GM12873 (cell line): ENCODE measurements around the gene TMEM219.

Experiments used
- TF ChIP-seq, protein P1 (sequence below): IDR thresholded peaks from 2 replicates; pipeline ENCODE4 v1.5.1; 2012; ENCODE audit warnings: low read depth, mild to moderate bottlenecking, moderate library complexity, low read length, control low read depth; ENCODE audit not compliant: insufficient read depth; ENCODE audit errors: missing control alignments

Gene TMEM219

DNA sequence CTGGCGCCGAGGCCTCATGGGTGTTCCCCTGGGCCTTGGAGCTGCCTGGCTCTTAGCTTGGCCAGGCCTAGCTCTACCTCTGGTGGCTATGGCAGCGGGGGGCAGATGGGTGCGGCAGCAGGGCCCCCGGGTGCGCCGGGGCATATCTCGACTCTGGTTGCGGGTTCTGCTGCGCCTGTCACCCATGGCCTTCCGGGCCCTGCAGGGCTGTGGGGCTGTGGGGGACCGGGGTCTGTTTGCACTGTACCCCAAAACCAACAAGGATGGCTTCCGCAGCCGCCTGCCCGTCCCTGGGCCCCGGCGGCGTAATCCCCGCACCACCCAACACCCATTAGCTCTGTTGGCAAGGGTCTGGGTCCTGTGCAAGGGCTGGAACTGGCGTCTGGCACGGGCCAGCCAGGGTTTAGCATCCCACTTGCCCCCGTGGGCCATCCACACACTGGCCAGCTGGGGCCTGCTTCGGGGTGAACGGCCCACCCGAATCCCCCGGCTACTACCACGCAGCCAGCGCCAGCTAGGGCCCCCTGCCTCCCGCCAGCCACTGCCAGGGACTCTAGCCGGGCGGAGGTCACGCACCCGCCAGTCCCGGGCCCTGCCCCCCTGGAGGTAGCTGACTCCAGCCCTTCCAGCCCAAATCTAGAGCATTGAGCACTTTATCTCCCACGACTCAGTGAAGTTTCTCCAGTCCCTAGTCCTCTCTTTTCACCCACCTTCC lies 25.6 kb downstream of the TMEM219 start:
- TF ChIP-seq, protein P1, sequence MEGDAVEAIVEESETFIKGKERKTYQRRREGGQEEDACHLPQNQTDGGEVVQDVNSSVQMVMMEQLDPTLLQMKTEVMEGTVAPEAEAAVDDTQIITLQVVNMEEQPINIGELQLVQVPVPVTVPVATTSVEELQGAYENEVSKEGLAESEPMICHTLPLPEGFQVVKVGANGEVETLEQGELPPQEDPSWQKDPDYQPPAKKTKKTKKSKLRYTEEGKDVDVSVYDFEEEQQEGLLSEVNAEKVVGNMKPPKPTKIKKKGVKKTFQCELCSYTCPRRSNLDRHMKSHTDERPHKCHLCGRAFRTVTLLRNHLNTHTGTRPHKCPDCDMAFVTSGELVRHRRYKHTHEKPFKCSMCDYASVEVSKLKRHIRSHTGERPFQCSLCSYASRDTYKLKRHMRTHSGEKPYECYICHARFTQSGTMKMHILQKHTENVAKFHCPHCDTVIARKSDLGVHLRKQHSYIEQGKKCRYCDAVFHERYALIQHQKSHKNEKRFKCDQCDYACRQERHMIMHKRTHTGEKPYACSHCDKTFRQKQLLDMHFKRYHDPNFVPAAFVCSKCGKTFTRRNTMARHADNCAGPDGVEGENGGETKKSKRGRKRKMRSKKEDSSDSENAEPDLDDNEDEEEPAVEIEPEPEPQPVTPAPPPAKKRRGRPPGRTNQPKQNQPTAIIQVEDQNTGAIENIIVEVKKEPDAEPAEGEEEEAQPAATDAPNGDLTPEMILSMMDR = no peak

DNA sequence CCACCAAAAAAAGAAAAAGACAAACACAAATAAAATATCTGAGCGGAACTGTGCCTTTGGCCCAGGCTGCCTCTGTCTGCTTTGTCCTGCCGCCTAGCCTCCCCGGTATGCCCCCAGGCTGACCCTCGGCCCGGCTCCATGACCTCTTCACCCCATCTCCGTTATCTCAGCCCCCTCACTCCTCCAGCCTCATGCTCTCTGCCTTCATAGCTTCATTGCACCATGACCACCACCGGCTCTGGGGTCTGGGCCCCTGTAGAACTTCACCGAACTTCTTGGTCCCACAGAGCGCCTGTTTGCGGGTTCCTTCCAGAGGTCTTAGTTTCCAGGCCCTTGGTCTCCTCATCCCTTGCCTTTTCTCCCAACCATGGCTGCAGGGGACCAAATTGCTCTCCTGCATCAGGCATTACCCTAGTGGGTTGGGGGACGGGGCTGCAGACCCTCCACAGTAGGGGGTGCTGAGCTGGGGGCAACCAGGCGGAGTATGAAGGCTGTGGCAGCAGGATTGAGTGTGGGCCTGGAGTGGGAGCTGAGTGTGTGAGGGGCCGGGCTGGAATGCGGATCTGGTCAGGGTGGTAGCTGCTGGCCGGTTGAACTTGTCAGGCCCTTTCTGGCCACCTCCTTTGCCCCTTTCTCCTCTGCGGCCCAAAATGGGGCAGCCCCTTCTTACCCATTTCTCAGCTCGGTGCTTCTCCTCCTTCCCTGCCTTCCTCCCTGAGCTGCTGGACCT lies 26.6 kb downstream of the TMEM219 start:
- TF ChIP-seq, protein P1 = no peak

DNA sequence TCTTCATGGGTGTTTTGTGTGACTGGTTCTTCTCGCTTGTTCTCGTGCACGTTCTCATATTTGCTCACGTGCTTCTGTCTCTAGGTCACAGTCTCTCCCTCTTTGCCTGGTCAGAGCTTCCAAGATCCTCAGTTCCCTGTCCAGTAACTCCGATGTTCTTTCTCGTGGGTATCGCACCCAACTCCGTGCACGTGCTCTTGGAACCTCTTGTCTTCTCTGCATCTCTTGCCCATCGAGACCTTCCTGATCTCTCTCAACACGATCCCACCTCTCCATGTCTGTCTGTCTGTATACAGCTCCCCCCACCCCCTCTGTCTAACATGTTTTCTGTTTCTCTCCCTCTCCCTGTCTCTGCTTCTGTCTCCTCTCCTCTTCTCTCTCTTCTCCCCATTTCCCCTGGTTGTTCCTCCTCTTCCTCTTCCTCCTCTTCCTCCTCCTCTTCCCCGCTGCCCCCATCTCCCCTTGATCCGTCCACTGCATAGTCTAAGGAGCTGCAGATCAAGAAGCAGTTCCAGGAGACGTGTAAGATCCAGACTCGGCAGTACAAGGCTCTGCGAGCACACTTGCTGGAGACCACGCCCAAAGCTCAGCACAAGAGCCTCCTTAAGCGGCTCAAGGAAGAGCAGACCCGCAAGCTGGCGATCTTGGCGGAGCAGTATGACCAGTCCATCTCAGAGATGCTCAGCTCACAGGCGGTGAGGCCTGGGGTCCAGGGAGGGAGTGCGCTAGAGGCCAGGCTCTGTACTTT lies 27.4 kb downstream of the TMEM219 start:
- TF ChIP-seq, protein P1 = no peak

DNA sequence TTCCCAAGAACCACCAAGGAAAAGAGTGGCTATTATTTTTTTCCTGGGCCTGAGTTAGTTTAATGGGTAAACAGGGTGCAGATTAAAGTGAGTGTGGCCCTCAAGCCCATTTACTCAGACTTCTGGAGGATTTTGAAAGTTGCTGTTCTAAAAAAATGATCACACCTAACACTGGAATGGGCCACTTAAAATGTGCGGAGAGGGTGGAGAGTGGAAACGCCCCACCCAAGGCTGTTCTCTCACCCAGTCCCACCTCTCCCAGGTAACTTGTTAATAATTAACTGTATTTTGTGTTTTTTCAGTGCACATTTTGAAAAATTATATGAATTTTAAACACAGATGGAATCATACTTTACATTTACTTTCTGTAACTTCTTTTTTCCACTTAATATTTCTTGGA lies 28.2 kb downstream of the TMEM219 start:
- TF ChIP-seq, protein P1 = no peak

DNA sequence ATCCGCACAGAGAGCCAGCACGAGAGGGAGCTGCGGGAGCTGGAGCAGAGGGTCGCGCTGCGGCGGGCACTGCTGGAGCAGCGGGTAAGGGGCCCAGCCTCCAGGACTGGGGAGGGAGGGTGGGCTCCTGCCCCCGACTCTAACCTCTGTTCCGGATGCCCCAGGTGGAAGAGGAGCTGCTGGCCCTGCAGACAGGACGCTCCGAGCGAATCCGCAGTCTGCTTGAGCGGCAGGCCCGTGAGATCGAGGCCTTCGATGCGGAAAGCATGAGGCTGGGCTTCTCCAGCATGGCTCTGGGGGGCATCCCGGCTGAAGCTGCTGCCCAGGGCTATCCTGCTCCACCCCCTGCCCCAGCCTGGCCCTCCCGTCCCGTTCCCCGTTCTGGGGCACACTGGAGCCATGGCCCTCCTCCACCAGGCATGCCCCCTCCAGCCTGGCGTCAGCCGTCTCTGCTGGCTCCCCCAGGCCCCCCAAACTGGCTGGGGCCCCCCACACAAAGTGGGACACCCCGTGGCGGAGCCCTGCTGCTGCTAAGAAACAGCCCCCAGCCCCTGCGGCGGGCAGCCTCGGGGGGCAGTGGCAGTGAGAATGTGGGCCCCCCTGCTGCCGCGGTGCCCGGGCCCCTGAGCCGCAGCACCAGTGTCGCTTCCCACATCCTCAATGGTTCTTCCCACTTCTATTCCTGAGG lies 29.1 kb downstream of the TMEM219 start:
- TF ChIP-seq, protein P1 = no peak

DNA sequence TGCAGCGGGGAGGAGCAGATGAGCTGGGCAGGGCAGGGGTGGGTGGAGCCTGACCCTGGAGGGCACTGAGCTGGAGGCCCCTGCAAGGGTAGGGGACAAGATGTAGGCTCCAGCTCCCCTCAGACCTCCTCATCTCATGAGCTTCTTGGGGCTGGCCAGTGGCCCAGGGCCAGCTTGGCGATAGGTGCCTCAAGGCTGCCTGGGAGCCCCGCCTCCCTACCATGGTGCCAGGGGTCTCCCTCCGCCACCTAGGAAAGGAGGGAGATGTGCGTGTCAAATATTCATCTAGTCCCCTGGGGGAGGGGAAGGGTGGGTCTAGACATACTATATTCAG lies 29.7 kb downstream of the TMEM219 start:
- TF ChIP-seq, protein P1 = no peak
